ENCODE results near the gene THSD7A. TPM values are rescaled to one million over a fixed set of nuclear protein-coding genes. Genes with fewer than 3 reads are reported as not detected.
A peak's percentile ranks its signal among the peaks of the same experiment; 100 is the strongest.

Gene THSD7A
- total and polyA plus RNA-seq, 11 donors: 0.11 to 5.2 (median 1.1) TPM

GRCh38 chr7:11486271-11486670, 345.7 kb downstream of the THSD7A start:
- TF ChIP-seq CTCF (IDR thresholded peaks at IDR 0.05) (peak in 5 of 12 donors; percentile 13 to 47 (median 18)), POLR2A (IDR thresholded peaks at IDR 0.05) (no peak)
- intact Hi-C loops (cut with DNase I): no loop called here
- Histone ChIP-seq H3K27ac (no peak overlapping the region), H3K4me3 (no peak overlapping the region), H3K9me3 (peaks cover 0 to 6% (median 0%) of the 10 kb centered on the region in 12 donors), H3K4me1 (no peaks in the 10 kb centered on the region), H3K27me3 (no peaks in the 10 kb centered on the region), H3K36me3 (no peaks in the 10 kb centered on the region)
- no peak for DNase-seq
- no peak for ATAC-seq
- 42 to 87% (median 62%) methylated on average over 2 of the region's 2 CpGs for WGBS, 4 donors

GRCh38 chr7:11485636-11486035, 346.4 kb downstream of the THSD7A start:
- intact Hi-C loops (cut with DNase I): no loop called here
- H3K9me3 ChIP-seq: peaks cover 0 to 6% (median 0%) of the 10 kb centered on the region in 12 donors
- no peaks in the 10 kb centered on the region for H3K36me3 ChIP-seq
- TF ChIP-seq CTCF (IDR thresholded peaks at IDR 0.05) (no peak), POLR2A (IDR thresholded peaks at IDR 0.05) (no peak)
- no peak overlapping the region for H3K27ac ChIP-seq
- no peak for DNase-seq
- H3K4me1 ChIP-seq: no peaks in the 10 kb centered on the region
- ATAC-seq: no peak
- H3K4me3 ChIP-seq: no peak overlapping the region
- no peaks in the 10 kb centered on the region for H3K27me3 ChIP-seq

- no peak for TF ChIP-seq CTCF (IDR thresholded peaks at IDR 0.05)
- TF ChIP-seq POLR2A (IDR thresholded peaks at IDR 0.05): no peak
- ATAC-seq (no peak), DNase-seq (no peak)
- intact Hi-C loops (cut with DNase I): no loop called here
- Histone ChIP-seq H3K36me3 (no peaks in the 10 kb centered on the region), H3K27me3 (no peaks in the 10 kb centered on the region), H3K27ac (no peak overlapping the region), H3K4me3 (no peak overlapping the region), H3K9me3 (no peaks in the 10 kb centered on the region), H3K4me1 (no peaks in the 10 kb centered on the region)
- 77 to 83% (median 80%) methylated on average over 3 of the region's 3 CpGs for WGBS, 4 donors
Measured at GRCh38 chr7:11480143-11480542, 351.9 kb downstream of the THSD7A start.

GRCh38 chr7:11478882-11479281, 353.1 kb downstream of the THSD7A start:
- WGBS, 4 donors: 88 to 94% (median 90%) methylated on average over 3 of the region's 3 CpGs
- no peaks in the 10 kb centered on the region for H3K27me3 ChIP-seq
- intact Hi-C loops (cut with DNase I): no loop called here

More at GRCh38 chr7:11478882-11479281, 353.1 kb downstream of the THSD7A start:
- Histone ChIP-seq H3K4me1 (no peaks in the 10 kb centered on the region), H3K27ac (no peak overlapping the region), H3K9me3 (no peaks in the 10 kb centered on the region), H3K4me3 (no peak overlapping the region), H3K36me3 (no peaks in the 10 kb centered on the region)
- ATAC-seq (no peak), DNase-seq (no peak)
- no peak for TF ChIP-seq CTCF (IDR thresholded peaks at IDR 0.05)
- TF ChIP-seq POLR2A (IDR thresholded peaks at IDR 0.05): no peak

Data from heart left ventricle (tissue), 16 donors.